GM21360 (cell line): Measurements from ENCODE around the gene CACNG1.

Experiments used
- ATAC-seq: cut with Tn5 transposase; IDR thresholded peaks from one replicate; pipeline ENCODE4 v1.9.1; 2021; ENCODE audit warnings: mild to moderate bottlenecking, moderate library complexity; ENCODE audit not compliant: unreplicated experiment

CACNG1 gene

DNA sequence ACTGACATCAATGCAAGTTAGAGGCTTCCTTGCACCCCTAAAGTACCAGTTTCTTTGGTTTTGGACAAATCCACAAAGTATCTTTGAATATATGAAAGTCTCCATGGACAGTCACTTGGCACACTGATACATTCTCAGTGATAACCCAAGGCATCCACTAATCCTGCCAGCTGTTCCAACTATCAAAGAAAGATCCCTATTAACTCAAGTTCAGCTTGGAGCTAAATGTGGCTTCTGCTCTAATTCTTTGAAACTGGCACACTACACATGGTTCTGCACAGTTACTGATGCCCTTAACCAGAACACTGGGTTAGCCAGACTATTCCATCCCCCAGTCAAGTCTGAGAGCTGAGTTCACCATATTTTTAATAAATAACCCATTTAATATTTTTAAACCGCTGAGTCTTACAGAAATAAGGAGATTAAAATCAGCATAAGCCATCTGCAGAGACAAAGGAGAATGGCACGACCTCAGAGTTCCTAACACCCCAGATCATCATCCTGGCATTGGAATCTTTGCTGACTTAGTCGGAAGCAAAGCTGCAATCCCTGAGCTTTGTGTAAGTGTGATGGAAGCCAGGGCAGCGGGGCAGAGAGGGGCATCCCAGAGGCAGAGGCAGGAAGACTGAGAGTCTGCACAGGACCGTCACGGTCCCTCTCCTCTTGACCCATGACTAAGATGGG, 6.3 kb downstream of the CACNG1 start:
- no peak for ATAC-seq

DNA sequence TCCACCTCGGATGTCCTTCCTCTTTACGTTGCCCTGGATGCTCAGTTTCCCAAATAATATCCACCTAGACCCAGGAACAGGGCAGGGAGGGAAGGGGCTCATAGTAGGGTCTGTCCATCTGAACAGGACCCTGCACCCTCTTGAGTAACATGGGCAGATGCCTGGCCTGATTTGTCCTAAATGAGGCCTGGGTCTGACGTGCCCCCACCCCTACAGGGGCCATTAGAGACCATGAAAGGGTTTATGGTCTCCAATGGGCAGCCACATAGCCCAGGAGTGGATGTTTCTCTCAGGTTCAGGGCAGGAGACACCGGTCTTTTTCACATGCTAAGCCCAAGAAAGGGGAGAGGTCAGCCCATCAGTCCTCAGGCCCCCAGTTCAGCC, 6.8 kb downstream of the CACNG1 start:
- no peak for ATAC-seq

DNA sequence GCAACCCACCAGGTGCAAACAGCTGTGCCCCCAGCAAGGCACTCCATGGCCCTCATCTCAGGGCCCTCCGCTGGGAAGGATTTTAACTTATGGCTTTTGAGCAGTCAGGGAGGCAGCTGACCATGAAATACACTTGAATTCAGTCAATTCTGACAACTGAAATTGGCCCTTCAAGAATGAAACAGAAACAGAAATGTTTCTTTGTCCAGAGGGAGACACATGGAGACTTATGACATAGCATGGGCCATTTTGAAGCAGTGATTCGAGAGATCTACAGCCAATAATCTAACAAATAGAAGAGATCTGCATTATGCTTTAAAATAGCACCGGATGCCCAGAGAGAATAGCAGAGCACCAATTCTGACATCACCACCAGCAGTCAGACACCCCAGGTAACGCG, 7.5 kb downstream of the CACNG1 start:
- no peak for ATAC-seq

DNA sequence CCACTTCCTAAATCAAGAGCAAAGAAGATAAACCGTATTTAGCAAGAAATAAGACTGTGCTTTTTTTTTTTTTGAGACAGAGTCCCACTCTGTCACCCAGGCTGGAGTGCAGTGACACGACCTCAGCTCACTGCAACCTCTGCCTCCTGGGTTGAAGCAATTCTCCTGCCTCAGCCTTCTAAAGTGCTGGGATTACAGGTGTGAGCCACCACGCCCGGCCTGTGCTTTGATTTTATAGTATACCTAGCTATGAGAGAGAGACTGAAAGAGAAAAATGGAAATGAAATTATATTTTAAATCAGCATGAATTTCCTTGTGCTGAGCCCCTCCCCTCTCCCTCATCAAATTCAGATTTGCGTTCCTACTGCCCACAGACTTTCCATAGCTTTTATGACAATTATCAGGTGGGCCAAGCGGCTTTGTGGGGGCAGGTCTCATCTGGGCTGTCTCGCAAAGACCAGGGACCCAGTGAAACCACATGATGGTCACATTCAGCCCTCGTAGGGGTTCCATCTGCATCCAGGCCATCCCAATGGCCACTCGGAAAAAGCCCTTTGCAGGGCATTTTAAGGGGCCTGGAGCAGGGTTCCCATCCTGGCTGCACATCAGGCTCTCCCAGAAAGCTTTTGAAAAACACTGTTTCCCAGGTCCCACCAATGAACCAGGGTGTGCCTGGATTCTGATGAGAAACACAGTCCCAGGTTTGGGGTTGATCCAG, 8.5 kb downstream of the CACNG1 start:
- ATAC-seq, result no peak

DNA sequence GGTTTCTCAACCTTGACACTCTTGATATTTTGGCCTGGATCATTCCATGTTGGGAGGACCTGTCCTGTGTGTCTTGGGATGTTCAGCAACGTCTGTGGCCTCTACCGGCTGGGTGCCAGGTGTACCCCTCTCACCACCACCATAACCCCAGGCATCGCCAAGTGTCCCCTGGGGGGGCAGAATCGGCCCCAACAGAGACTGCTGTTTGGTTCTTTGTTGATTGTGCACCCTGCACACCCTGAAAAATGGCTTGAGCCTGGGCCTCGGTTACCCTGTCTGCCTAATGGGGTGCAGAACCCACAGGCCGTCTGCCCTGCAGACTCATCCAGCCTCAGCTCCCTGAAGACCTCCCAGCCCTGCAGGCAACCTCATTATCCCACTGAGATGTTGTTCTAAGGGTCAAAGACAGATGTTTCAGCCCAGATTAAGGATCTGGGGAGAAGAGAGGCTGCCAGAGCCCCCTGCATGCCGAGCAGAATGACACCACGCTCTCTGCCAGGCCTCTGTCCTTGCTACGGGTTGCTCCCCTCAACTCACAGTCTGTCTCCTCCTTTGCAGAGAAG, 9.2 kb downstream of the CACNG1 start:
- no peak for ATAC-seq

DNA sequence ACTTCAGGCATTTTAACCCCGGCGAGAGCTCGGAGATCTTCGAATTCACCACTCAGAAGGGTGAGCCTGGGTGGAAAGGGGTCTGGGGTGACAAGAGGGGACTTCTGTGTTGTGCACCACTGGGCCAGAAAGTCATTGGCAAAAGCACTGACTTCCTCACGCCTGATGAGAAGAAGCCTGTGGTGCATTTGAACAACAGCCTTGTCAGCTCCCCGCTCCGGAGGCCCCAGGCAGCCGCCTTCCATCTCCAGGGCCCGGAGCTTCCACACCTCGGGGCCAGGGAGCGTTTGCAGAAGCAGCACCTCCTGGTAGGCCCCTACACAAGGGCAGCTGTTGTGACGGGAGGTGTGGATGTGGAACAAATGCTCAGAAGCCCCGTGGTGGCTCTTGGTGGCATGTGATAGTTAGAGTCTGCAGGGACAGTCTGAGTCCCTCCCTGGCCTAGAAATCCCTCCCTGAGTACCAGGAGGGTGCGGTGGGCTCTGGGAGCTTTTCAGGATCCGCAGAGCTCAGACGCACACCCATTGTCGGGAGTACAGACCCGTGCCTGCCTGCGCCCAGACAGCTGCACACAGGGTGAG, 9.7 kb downstream of the CACNG1 start:
- ATAC-seq, result no peak

DNA sequence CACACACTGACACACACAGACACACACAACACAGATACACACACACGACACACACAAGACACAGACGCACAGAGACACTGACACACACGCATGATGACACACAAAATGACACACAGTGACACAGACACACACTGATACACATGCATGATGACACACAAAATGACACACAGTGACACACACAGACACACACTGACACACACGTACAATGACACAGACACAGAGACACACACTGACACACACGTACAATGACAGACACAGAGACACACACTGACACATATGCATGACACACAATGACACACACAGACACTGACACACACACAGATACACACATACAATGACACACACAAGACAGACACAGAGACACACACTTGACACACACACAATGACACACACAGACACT, 10.3 kb downstream of the CACNG1 start:
- no peak for ATAC-seq

DNA sequence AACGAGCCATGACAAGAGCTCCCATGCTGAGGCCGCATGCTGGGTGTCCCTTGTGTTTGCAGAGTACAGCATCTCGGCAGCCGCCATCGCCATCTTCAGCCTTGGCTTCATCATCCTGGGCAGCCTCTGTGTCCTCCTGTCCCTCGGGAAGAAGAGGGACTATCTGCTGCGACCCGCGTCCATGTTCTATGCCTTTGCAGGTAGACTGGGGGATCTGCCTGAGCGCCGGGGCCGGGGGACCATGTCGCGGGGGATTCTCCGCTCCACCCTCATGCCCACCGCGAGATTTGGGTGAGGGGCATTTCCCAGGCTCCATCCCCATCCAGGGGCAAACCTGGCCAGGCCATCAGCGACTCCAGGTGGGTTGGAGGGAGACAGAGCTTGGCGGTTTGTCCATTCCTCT, 10.7 kb downstream of the CACNG1 start:
- ATAC-seq, result no peak

DNA sequence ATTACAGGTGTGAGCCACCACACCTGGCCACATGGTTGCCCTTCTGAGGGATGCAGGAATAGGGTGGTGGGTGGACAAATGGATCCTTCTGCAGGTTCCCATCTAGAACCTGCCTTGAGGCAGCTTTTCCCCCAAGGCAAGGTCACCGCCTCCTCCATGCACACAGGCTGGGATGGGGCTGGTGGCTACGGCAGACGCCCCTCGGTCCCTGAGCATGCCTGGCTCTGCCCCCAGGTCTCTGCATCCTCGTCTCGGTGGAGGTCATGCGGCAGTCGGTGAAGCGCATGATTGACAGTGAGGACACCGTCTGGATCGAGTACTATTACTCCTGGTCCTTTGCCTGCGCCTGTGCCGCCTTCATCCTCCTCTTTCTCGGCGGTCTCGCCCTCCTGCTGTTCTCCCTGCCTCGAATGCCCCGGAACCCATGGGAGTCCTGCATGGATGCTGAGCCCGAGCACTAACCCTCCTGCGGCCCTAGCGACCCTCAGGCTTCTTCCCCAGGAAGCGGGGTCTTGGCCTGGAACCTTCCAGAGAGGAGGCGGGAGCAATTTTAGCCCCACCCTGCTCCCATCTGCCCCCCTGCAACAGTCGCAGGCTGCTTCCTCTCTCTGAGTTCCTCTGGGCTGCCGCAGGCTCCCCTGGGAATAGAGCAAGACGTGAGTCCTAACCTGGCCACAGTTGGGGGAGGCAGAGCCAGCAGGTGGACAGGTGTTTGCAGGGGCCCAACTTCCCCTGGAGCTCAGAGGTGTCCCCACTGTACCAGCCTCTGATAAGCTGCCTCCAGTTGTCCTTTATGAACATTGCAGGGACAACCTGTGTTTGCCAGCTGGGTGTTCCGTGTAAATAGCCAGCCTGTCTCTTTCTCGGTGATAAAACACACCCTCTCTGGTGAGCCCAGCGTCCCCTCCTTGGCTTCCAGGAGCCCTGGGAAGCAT, 11.7 kb downstream of the CACNG1 start:
- no peak for ATAC-seq

DNA sequence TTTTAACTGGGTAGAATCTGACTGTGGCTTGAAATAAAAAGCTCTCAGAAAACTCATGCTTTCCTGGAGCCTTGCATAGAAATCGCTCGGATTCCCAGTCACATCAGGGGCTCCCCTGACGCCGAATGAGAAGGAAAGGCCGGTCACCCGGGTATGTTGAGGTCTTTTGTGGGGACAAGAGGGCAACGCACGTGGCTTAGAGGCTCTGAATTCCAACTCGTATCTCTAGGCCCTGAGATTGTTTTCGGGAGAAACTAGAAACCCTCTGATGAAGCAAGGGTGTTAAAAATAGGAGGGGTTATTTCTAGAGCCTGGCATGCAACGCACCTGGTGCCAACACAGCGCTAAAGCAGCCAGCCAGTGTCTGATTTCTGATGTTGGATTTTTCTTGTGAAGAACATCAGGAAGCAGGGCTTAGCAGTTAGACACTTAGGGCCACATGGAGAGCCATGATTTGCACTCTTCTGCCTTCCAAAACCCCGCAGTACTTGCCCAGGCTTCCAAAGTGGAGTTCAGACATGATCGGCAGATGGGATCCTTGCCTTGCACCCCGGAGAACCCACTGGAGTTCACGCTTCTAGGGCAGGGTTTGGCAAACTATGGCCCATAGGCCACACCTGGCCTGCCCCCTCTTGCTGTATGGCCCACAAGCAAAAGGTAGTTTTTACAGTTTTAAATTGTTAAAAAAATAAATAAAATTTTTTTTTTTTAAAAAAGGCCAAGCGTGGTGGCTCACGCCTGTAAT, 12.6 kb downstream of the CACNG1 start:
- ATAC-seq, result no peak

DNA sequence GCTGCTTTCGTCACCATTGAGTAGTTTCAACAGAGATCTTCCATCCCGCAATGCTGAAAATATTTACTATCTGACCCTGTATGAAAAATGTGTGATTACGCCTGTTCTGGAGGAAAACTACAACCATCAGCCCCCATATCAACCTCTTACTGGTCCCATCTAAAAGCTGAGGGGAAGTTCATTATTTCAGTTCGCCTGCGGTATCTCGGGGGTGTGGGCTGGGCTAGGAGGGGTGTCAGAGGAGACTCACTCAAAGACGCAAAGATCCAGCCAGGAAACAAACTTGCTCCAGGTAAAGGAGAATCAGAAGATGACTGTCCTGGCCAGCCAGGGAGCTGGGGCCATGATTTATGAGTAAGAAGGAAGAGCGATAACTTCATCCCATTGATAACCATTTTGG, 13.7 kb downstream of the CACNG1 start:
- ATAC-seq, result no peak

DNA sequence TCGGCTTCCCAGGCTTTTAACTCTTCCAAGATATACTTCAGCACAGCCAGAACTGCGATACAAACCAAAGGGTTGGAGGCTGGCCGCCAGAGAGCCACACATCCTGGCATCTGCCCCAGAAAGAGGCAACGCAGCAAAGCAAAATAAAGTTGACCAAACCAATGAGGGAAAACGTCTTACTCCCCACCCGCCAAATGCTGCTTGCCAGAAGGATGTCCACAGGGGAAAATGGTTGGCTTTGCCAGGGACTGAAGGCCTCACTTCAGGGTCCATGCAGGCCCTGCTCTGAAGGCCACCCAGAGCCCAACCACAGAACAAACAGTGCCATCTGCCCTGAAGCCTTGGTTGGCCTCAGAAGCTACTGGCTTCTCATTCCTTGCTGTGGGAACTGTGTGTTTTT, 15.0 kb downstream of the CACNG1 start:
- no peak for ATAC-seq

DNA sequence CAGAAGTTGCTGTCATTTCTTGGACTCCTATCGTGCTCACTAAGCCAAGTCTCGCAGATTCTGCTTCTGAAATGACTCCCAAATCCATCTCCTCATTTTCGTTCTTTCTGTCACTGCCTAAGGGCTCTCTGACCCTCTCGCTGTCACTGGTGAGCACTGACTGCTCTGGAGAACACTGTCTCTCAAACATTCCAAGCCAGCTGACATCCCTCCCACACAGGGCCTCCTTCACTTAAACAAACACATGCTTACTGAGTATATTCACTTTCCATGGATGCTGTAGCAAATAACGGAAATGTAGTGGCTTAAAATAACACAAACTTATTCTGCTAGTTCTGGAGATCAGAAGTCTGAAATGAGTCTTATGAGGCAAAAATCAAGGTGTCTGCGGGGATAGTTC, 18.8 kb downstream of the CACNG1 start:
- ATAC-seq, result no peak

DNA sequence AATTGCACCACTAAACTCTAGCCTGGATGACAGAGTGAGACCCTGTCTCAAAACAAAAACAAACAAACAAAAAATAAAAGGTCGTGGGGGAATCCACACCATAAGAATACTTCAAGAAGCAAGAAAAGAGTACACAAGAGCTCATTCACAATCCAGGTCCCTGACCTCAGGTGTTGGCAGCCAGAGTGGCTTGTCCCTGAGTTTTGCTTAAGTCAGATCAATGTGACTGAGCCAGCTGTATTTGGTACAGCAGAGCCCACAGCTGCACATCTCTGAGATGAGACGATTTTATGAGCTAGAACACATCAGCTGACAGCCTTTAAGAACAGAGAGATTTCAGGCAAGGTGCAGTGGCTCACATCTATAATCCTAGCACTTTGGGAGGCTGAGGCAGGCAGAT, 22.4 kb downstream of the CACNG1 start:
- ATAC-seq, result no peak

DNA sequence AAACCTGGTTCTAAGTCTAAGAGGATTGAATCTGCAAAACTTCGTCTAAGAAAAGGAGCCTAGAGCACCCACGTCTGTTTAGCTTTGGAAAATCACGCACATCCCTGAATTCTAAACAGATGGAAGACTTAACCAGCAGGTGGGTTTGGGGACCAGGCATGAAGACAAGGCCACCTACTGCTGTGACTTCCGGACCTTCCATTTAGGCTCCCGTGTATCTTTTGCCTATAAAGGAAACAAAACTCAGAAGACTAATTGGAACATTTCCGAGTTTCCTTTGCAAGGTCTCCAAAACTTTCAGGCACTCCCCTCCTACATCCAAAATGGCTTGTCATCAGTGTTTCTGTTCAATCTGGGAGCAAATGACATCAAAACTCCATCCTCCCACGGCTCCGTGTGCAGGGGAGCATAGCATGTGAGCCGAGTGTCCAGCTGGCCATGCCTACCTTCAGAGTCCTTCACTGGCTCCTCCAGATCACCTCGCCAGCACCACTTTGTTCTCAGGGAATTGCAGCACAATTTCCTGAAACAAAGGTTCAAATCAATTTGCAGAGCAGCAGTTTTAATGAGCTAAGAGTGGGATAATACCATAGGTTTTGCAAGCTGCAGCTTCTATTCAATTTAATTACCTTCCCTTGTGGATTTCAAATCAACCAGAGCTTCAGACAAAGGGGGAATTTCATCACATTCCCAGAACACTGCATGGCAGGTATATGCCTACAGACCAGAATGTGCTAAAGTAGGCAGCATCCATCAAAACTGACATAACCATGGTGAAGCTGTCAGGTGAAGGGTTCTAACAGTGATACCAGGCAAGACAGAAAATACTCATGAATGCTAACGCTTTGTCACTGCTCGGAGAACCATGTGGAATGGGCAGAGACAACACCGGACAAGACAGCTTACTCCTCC, 23.5 kb downstream of the CACNG1 start:
- no peak for ATAC-seq

DNA sequence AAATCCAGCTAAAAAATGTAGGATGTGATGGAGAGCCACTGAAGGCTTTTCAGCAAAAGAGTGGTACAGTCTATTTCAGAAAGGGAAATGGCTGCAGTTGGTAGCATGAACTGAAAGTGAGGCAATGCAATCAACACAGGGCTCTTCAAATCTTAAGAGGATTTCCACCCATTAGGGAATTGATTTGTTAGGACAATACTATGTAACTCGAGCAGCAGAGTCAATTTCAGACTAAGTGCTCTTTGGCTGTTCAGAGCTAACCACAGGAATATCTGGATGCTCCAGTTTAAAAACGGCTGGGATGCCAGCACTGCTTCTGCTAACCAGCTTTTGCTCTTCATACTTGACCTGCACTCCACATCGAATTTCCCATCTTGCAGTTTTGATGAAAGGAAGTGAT, 24.6 kb downstream of the CACNG1 start:
- no peak for ATAC-seq

DNA sequence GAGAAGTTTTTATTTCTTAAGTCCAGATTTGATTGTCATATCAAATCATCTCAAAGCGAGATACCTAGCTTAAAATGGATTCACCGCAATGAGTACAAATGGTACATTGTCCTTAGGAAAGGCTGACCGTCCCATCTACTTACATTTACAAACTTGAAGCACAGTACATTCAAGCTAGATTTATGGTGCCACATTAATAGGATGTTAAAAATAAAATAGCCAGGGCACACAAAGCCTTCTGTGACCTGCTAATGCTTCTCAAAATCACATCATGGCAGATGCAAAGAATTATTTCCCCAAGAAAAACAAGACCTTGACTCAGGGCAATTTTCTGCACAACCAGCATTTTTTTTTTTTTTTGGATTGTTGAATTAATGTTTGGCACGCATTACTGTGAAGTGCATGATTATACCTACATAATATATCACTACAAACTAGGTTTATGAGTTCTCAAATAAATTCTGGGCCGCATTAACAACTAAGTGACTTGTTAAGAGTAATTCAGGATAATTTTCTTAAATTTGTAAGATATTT, 25.3 kb downstream of the CACNG1 start:
- ATAC-seq, result no peak

DNA sequence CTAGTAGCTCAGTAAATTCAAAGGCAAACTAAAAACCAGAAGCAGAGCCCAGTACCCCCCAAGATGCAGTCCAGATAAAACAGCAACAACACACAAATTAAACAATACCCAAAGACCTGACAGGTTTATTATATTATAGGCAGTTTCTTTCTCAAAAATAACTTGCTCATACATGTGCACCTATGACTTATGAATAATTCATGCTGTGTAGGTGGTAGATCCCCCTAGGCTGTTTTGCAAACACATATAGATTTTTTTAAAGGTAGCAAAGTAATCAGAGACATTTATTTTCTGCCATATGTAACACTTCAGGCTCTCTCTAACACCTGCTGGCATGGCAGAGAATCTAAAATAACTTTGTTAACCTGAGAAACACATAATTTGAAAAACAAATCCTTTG, 27.2 kb downstream of the CACNG1 start:
- no peak for ATAC-seq

DNA sequence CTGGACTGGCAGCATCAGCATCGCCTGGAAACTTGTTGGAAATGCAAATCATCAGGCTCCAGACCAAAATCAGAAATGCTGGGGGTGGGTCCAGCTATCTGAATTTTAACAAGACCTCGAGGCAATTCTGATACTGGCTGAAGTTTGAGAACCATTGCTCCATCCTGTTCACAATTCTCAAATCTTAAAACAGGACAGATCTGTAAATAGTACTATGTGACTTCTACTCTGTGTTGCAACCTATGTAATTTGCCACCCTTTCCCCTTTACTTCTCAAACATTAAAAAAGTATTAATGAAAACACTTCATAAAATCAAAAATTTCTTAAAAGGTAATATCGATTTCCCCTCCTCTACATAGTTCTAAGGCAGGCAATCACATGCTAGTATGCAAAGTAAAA, 28.5 kb downstream of the CACNG1 start:
- ATAC-seq, result no peak
